AG04450 (cell line): Measurements from ENCODE around the gene HK1. TPM values are rescaled to one million over a fixed set of nuclear protein-coding genes. Genes with fewer than 3 reads are reported as not detected.

Experiments
- CTCF ChIA-PET: fragments of 300-600, 350-600 bp; formaldehyde crosslinking; extraction: SDS; loops from one replicate; lab custom pipeline; 2022; ENCODE audit warnings: antibody characterized with exemption, inconsistent platforms; lab: Charles Lee
- POLR2A ChIA-PET: fragments of 350-600 bp; formaldehyde crosslinking; extraction: SDS; loops from one replicate; lab custom pipeline; 2021; ENCODE audit warnings: antibody characterized with exemption, inconsistent platforms; lab: Yijun Ruan, JAX
- DNase-seq: peaks from one replicate; pipeline ENCODE4 v3.0.0-alpha.2; 2011; ENCODE audit warnings: low read depth, low spot score
- H3K27ac ChIP-seq: one replicate; pipeline ENCODE4 v1.5.1; 2012; ENCODE audit warnings: low read depth, low read length, control low read depth
- H3K27me3 ChIP-seq: one replicate; pipeline ENCODE4 v1.6.0; 2012; ENCODE audit warnings: low read length; ENCODE audit not compliant: control insufficient read depth, insufficient read depth
- H3K4me3 ChIP-seq: 2 replicates; pipeline ENCODE4 v1.5.1; 2011; ENCODE audit warnings: mild to moderate bottlenecking, low read depth, low read length, control low read depth
- H3K9me3 ChIP-seq: 2 replicates; pipeline ENCODE4 v1.5.1; 2012; ENCODE audit warnings: low read length; ENCODE audit not compliant: control insufficient read depth, insufficient read depth
- CTCF ChIP-seq: IDR thresholded peaks from 2 replicates; pipeline ENCODE4 v1.5.1; 2011; ENCODE audit warnings: low read depth, low read length, control low read depth, inconsistent platforms
- polyA plus RNA-seq: library from polyadenylated mRNA; depleted of rRNA; stranded (reverse); fragments of >200 nt; gene quantifications from 2 replicates; pipeline ENCODE4 v1.2.3, GENCODE V29; 2011

Gene HK1
- polyA plus RNA-seq, 1 experiment: 31.9 TPM

GRCh38 chr10:69241575-69241974 is 36.7 kb upstream of the HK1 start:
- H3K27ac ChIP-seq: no peak overlapping the region
- H3K4me3 ChIP-seq: no peak overlapping the region
- POLR2A ChIA-PET: no interaction called here
- no peak for DNase-seq
- no peak for TF ChIP-seq CTCF
- CTCF ChIA-PET: interaction anchor here (1.6 kb wide), 1 partner anchor 151 kb away, joined by 7 read pairs; no protein-coding TSS in a partner anchor
- peaks cover 12% of the 10 kb centered on the region for H3K27me3 ChIP-seq
- H3K9me3 ChIP-seq: no peaks in the 10 kb centered on the region

GRCh38 chr10:69242040-69242851 is 36.0 kb upstream of the HK1 start:
- H3K9me3 ChIP-seq: no peaks in the 10 kb centered on the region
- ChIA-PET POLR2A (no interaction called here), CTCF (interaction anchor here (1.1 to 1.6 kb wide), 2 partner anchors 141 to 151 kb away, joined by 4 to 7 read pairs; no protein-coding TSS in a partner anchor)
- no peak overlapping the region for H3K4me3 ChIP-seq
- H3K27ac ChIP-seq: no peak overlapping the region
- peaks cover 12% of the 10 kb centered on the region for H3K27me3 ChIP-seq
- no peak for TF ChIP-seq CTCF
- DNase-seq: no peak

- CTCF ChIA-PET: interaction anchor here (0.6 to 1.6 kb wide), 3 partner anchors 12 to 150 kb away, joined by 3 to 7 read pairs (median 4); no protein-coding TSS in a partner anchor
- no peak for DNase-seq
Measured at GRCh38 chr10:69242852-69243212, 35.5 kb upstream of the HK1 start.

GRCh38 chr10:69243817-69244216 is 34.5 kb upstream of the HK1 start:
- Histone ChIP-seq H3K27ac (no peak overlapping the region), H3K27me3 (peaks cover 14% of the 10 kb centered on the region), H3K9me3 (no peaks in the 10 kb centered on the region), H3K4me3 (no peak overlapping the region)
- POLR2A ChIA-PET: no interaction called here
- no peak for DNase-seq
- CTCF ChIA-PET: no interaction called here
- no peak for TF ChIP-seq CTCF

More at GRCh38 chr10:69242852-69243212, 35.5 kb upstream of the HK1 start:
- POLR2A ChIA-PET: no interaction called here
- Histone ChIP-seq H3K27ac (no peak overlapping the region), H3K9me3 (no peaks in the 10 kb centered on the region), H3K4me3 (no peak overlapping the region), H3K27me3 (peaks cover 12% of the 10 kb centered on the region)
- no peak for TF ChIP-seq CTCF

GRCh38 chr10:69246036-69246435 is 32.3 kb upstream of the HK1 start:
- Histone ChIP-seq H3K27ac (no peak overlapping the region), H3K27me3 (peaks cover 14% of the 10 kb centered on the region), H3K9me3 (no peaks in the 10 kb centered on the region; the same call in 1 of the 2 replicates), H3K4me3 (no peak overlapping the region)
- ChIA-PET POLR2A (no interaction called here), CTCF (interaction anchor here (0.5 to 1.6 kb wide), 2 partner anchors 60 to 162 kb away, joined by 3 to 6 read pairs; no protein-coding TSS in a partner anchor)
- no peak for TF ChIP-seq CTCF
- no peak for DNase-seq
